D721Med (cell line): ENCODE measurements around the gene EMP1.

Experiments
- DNase-seq: peaks from one replicate; pipeline ENCODE4 v3.0.0; 2011; ENCODE audit warnings: low spot score; ENCODE audit not compliant: insufficient read length
- FAIRE-seq: peaks from 2 replicates; lab custom pipeline; 2011; peaks lifted over from hg19 to GRCh38; lab: Jason Lieb, UNC
- TF ChIP-seq, protein P1 (sequence below): IDR thresholded peaks from 2 replicates; pipeline ENCODE4 v1.5.1; 2012; ENCODE audit warnings: mild to moderate bottlenecking, control low read depth; ENCODE audit not compliant: insufficient read depth; ENCODE audit errors: missing control alignments

EMP1 gene

DNA sequence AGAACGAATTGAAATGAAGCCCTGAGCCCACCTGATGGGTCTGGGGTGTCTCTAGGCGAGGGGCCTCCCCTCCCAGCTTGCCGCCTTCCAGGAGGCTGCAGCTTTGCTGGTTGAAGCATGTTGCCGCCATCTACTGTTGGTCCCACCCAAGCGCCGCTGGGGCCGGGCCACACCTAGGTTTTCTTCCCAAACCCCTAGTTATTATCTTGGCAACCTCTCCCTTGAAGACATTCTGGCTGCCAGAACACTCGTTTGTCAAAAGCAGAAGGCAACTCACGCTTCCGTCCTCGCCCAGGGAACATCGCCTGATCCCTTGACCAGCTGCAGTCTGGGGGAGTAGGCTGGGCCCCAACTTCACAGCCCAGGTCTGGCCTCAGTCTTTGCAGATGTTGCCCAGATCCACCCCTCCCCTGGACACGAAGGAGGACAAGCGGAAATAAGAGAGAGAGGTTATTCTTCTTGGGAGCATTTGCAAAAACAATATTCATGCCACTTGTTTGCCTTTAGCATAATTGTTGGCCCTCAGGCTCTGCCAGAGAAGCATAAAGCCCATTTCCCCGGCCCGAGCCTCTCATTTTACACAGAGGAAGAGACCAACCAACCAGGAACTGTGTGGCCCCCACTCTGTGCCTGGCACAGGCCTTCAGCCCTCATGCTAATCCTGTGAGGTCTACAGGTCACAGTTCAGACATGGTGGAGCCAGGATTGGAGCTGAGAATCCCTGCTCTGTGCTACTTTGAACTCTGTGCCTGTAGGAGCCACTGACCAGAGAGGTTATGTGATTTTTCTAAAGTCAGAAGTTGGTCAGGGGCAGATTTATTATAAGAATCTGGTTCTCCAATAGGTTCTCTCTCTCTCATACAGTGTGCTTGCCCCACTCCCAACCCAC lies 6.8 kb downstream of the EMP1 start:
- FAIRE-seq (no peak), DNase-seq (no peak)
- TF ChIP-seq, protein P1, sequence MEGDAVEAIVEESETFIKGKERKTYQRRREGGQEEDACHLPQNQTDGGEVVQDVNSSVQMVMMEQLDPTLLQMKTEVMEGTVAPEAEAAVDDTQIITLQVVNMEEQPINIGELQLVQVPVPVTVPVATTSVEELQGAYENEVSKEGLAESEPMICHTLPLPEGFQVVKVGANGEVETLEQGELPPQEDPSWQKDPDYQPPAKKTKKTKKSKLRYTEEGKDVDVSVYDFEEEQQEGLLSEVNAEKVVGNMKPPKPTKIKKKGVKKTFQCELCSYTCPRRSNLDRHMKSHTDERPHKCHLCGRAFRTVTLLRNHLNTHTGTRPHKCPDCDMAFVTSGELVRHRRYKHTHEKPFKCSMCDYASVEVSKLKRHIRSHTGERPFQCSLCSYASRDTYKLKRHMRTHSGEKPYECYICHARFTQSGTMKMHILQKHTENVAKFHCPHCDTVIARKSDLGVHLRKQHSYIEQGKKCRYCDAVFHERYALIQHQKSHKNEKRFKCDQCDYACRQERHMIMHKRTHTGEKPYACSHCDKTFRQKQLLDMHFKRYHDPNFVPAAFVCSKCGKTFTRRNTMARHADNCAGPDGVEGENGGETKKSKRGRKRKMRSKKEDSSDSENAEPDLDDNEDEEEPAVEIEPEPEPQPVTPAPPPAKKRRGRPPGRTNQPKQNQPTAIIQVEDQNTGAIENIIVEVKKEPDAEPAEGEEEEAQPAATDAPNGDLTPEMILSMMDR = peak; percentile 18

DNA sequence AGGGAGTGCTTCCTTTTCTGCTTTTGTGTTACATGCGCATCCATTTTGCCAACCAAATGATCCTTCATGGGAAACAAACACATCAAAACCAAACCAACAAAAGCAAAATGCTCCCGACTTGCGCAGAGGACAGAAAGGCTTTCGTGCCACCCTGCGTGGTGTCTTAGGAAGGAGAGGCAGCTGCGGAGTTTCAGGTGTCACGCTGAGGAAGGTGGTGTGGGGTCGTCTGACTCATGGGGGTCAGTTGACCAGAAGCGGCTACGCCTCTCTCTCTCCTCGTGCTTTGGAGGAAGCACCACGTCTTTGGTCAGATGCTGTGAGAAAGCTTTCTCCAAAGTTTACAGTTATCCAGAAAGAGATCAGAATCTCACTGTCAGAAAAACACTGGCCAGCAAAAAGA lies 7.9 kb downstream of the EMP1 start:
- no peak for FAIRE-seq
- DNase-seq = no peak
- TF ChIP-seq, protein P1 = no peak

DNA sequence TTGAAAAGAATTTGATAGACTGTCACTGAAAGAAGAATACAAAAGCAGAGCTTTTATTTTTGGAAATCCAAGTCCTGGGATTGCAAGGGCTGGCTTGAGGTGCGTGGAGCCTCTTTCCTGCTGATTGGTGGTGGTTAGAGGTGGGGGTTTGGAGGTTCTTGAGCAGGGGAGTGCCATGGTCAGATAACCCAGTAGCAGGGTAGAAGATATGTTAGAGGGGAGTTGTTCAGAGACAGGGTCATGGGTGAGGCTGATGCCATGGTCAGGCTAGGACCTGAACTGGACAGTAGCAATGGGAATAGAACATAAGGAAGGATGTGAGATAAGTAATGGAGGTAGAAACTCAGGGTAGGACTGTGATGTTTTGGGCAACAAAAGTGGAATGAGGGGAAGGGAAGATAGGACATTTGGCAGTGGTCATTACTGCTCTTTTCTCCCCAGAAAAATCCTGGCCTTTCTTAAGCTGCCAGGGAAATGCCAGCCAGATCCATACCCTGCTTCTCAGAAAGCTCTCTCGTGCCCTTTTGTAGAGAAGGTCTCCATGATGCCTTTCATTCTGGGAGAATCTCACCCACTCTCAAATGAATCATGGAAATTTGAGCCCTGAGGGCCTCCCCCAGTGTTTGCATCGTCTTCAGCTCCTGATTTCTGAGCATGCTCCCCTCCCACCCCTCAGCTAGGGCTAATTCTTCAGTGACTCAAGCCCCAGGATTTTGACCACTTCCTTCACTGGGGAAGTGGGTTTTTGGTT lies 9.5 kb downstream of the EMP1 start:
- TF ChIP-seq, protein P1 = no peak
- FAIRE-seq = no peak
- no peak for DNase-seq

DNA sequence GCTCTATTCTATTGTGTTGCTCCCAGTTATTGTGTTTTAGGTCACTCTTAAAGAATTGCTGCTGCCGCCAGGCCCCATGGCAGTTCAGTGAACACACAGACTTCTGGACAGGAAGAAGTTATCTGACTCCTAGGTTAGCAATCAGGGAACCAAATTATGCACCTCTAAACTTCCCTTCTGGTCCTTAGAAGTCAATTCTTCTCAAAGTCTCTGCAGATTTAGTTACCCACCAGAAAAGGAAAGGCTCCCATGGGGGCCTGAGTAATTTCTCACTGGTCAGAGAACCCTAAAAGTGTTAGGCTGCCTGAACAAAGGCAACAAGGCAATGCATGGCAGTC lies 10.0 kb downstream of the EMP1 start:
- FAIRE-seq = no peak
- TF ChIP-seq, protein P1 = no peak
- no peak for DNase-seq

DNA sequence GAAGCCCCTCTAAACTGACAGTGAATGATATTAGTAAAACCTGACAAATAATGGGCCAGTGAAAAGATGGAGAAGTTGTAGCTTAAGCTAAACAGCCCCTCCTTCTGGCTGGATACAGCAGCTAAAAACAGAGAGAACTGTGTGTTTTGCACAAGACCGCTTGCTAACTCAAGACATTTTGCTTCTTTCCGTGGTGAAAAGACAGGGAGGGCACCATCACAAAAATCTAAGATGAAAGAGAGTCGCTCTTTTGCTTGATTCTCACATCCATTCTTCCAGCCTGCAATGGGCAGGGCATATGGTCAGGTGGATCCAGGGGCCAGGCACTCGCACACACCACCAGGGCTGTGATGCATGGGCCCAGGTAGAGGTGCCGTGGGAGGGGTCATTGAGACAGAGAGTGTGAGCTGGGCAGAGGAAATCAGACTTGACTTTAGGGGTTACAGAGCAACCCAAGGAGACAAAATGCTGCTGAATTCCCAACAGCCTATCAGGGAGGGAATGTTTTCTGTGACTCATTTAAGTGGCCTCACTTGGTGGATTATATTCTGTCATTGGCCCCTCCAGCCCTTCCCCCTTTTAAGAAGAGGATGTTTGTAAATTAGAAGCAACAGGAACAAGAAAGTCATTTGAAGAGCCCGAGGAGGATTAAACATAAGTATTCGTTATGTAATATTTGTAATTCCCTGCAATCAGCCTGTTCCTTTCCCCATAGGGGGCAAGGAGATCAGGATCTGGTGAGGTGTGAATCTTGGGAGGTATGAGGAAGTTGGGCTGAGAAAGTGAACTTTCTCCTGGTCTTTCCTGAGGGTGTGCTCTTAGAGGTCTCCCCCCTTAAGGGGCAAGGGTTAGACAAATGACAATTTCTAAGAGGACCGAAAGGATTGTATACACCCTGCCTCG lies 12.3 kb downstream of the EMP1 start:
- TF ChIP-seq, protein P1 = peak; percentile 57
- DNase-seq (no peak), FAIRE-seq (no peak)

DNA sequence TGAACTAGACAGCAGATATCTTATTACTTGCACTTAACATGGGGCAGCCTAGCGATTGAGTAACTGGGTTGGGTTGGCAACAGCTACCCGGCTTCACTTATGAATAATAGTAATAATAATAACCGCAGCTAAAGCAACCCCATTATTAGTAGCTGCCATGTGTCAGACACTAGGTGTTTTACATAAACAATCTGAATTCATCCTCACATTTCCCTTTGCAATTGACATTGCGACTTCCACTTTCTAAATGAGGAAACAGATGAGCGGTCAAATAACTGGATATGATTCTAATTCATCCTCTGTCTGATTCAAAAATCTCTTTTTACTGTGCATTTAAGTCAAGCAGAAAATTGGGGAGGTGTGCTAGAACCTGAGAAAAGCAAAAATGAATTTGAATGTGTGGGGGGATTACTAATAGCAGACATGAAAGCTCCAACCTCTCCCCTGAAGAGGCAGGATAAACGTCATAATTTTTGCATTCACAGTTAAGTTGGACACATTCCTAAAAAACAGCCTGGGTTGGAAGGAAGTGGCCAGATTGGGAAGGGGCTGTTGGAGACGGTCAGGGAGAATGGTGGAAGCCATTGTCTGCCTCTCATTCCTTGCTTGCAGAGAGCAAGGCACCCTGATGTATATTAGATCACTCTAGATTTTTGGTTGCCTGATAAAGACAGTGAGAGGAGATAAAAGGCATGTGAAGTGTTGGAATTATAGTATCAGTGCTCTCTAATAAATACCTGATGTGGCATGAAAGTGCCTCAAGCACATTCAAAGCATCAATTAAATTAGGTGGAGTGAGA lies 13.1 kb downstream of the EMP1 start:
- TF ChIP-seq, protein P1 = no peak
- DNase-seq = no peak
- no peak for FAIRE-seq
